Measurements from ENCODE around the gene SIGLEC11.

- no peak for TF ChIP-seq CTCF (conservative IDR thresholded peaks at IDR 0.05; ENCODE audit: low read depth, low read length)
- TF ChIP-seq EZH2 (IDR thresholded peaks at IDR 0.05; ENCODE audit: borderline replicate concordance, low read depth, low read length, poor library complexity, severe bottlenecking), result no peak
These were observed 40.2 kb downstream of the SIGLEC11 start for GRCh38 chr19:49920624-49921363.
